Right cardiac atrium (tissue), 5 donors: ENCODE measurements around the gene PEA15. TPM values are rescaled to one million over a fixed set of nuclear protein-coding genes. Genes with fewer than 3 reads are reported as not detected.

Source experiments
- ATAC-seq, 2 donors: fragments of 200-7000 bp; cut with Tn5 transposase; one replicate each; pipeline versions ENCODE4 v1.8.0 to v1.9.1; 2020; ENCODE audit warnings: moderate library complexity in 2 of 2, mild to moderate bottlenecking in 1 of 2
- DNase-seq, 3 donors: peaks; one replicate each; pipeline ENCODE4 v3.0.0-alpha.2; 2020
- H3K27ac ChIP-seq: one replicate; pipeline ENCODE4 v1.5.1; 2013; ENCODE audit warnings: mild to moderate bottlenecking, low read length, control low read depth, moderate library complexity
- H3K27me3 ChIP-seq: one replicate; pipeline ENCODE4 v1.6.1; 2013; ENCODE audit not compliant: control insufficient read depth, insufficient read depth
- H3K4me1 ChIP-seq: one replicate; pipeline ENCODE4 v1.6.1; 2013; ENCODE audit warnings: low read length; ENCODE audit not compliant: control insufficient read depth, insufficient read depth
- H3K4me3 ChIP-seq: one replicate; pipeline ENCODE4 v1.5.1; 2013; ENCODE audit warnings: low read length, control low read depth
- H3K9me3 ChIP-seq: one replicate; pipeline ENCODE4 v1.6.1; 2013; ENCODE audit warnings: low read length; ENCODE audit not compliant: control insufficient read depth
- WGBS: extraction: QIAGEN DNeasy Blood & Tissue Kit; methylation state at CpG from one replicate; pipeline ENCODE4 v1.1.7; 2013; 5-methylcytosine and 5-hydroxymethylcytosine counted together
- intact Hi-C, 4 donors: fragments of 100-400 bp; cut with DNase I; formaldehyde crosslinking; loops; one replicate each; pipeline versions ENCODE4 v1.11.0 to v1.14.0; 2022 to 2023
- polyA plus RNA-seq: library from polyadenylated mRNA; stranded (reverse); fragments of 200-250 nt; gene quantifications from one replicate; pipeline ENCODE4 v1.2.3, GENCODE V29; 2013
- total RNA-seq, 4 donors: library from RNA; stranded (reverse); fragmentation: NEBNext Ultra II Directional; extraction: Animal tissue kit (Norgen Biotek cat#: 25700); gene quantifications; one replicate each; pipeline ENCODE4 v1.2.1, GENCODE V29; 2021
- donor health status: healthy with polysubstance abuse.
- donor health status: DM: no; HTN: yes; CAD: no.
- donor health status: DM: no; HTN: no; CAD: no.
- donor health status: DM: no; HTN: yes; CAD: no; lungs with severe emphysema.
- donor health status: DM: yes; HTN: yes; CAD: no.

Gene PEA15
- total and polyA plus RNA-seq, 5 donors: 169 to 223 (median 213) TPM

GRCh38 chr1:160194737-160195059, 10.5 kb upstream of the PEA15 start:
- Histone ChIP-seq H3K27ac (no peak overlapping the region), H3K4me1 (peaks cover 7% of the 10 kb centered on the region), H3K27me3 (no peaks in the 10 kb centered on the region), H3K4me3 (no peak overlapping the region), H3K9me3 (no peaks in the 10 kb centered on the region)
- ATAC-seq (no peak), DNase-seq (no peak)
- 78% methylated on average over 2 of the region's 2 CpGs for WGBS
- intact Hi-C loops: loop anchor here in 2 of 4 donors (5.0 to 10.0 kb wide), 5 partner anchors 53 to 100 kb away; no protein-coding TSS in a partner anchor

GRCh38 chr1:160196143-160196542, 9.0 kb upstream of the PEA15 start:
- no peaks in the 10 kb centered on the region for H3K27me3 ChIP-seq
- no peaks in the 10 kb centered on the region for H3K9me3 ChIP-seq
- no peak overlapping the region for H3K4me3 ChIP-seq
- DNase-seq: no peak
- intact Hi-C loops: loop anchor here in 1 of 4 donors (10.0 kb wide), 1 partner anchor 99 kb away; no protein-coding TSS in a partner anchor
- H3K27ac ChIP-seq: no peak overlapping the region
- WGBS: 79% methylated on average over 4 of the region's 4 CpGs
- H3K4me1 ChIP-seq: peaks cover 2% of the 10 kb centered on the region
- no peak for ATAC-seq

GRCh38 chr1:160197231-160197630, 8.0 kb upstream of the PEA15 start:
- intact Hi-C loops: loop anchor here in 1 of 4 donors (10.0 kb wide), 1 partner anchor 98 kb away; no protein-coding TSS in a partner anchor
- no peak overlapping the region for H3K4me3 ChIP-seq
- no peaks in the 10 kb centered on the region for H3K9me3 ChIP-seq
- peaks cover 2% of the 10 kb centered on the region for H3K4me1 ChIP-seq
- H3K27me3 ChIP-seq: no peaks in the 10 kb centered on the region
- DNase-seq (no peak), ATAC-seq (no peak)
- WGBS: 90% methylated on average over 4 of the region's 4 CpGs
- no peak overlapping the region for H3K27ac ChIP-seq

- Histone ChIP-seq H3K27ac (no peak overlapping the region), H3K27me3 (no peaks in the 10 kb centered on the region), H3K9me3 (no peaks in the 10 kb centered on the region), H3K4me1 (no peaks in the 10 kb centered on the region), H3K4me3 (no peak overlapping the region)
- WGBS: 89% methylated on average over 4 of the region's 4 CpGs
- no peak for ATAC-seq
- no peak for DNase-seq
- intact Hi-C loops: no loop called here
These were observed 4.4 kb upstream of the PEA15 start for GRCh38 chr1:160200786-160201185.

GRCh38 chr1:160204526-160205241, 500 bp upstream of the PEA15 start:
- DNase-seq: no peak
- peak overlapping the region; percentile 52 for H3K4me3 ChIP-seq
- peak overlapping the region; percentile 69 for H3K27ac ChIP-seq
- H3K4me1 ChIP-seq: peaks cover 24% of the 10 kb centered on the region
- no peak for ATAC-seq
- intact Hi-C loops: no loop called here
- H3K27me3 ChIP-seq: no peaks in the 10 kb centered on the region
- H3K9me3 ChIP-seq: no peaks in the 10 kb centered on the region
- WGBS: 23% methylated on average over 7 of the region's 7 CpGs

- Histone ChIP-seq H3K9me3 (no peaks in the 10 kb centered on the region), H3K27ac (peak overlapping the region; percentile 59), H3K4me3 (peak overlapping the region; percentile 52), H3K4me1 (peaks cover 34% of the 10 kb centered on the region), H3K27me3 (no peaks in the 10 kb centered on the region)
- WGBS: 4% methylated on average over 9 of the region's 9 CpGs
- intact Hi-C loops: no loop called here
- DNase-seq: peak; percentile 64 to 75 (median 75)
- peak; percentile 51 to 76 for ATAC-seq
These were observed 829 bp downstream of the PEA15 start for GRCh38 chr1:160206036-160206389.

- Histone ChIP-seq H3K9me3 (no peaks in the 10 kb centered on the region), H3K4me1 (peaks cover 36% of the 10 kb centered on the region), H3K27me3 (no peaks in the 10 kb centered on the region), H3K4me3 (peak overlapping the region; percentile 52), H3K27ac (peak overlapping the region; percentile 59)
- 35% methylated on average over 9 of the region's 9 CpGs for WGBS
- no peak for ATAC-seq
- no peak for DNase-seq
- intact Hi-C loops: no loop called here
These were observed 1.4 kb downstream of the PEA15 start for GRCh38 chr1:160206421-160207117.

- H3K9me3 ChIP-seq: no peaks in the 10 kb centered on the region
- 72% methylated on average over 4 of the region's 4 CpGs for WGBS
- H3K4me3 ChIP-seq: no peak overlapping the region
- peak overlapping the region; percentile 59 for H3K27ac ChIP-seq
- DNase-seq (no peak), ATAC-seq (no peak)
- H3K27me3 ChIP-seq: no peaks in the 10 kb centered on the region
- intact Hi-C loops: no loop called here
- H3K4me1 ChIP-seq: peaks cover 36% of the 10 kb centered on the region
These were observed 2.0 kb downstream of the PEA15 start for GRCh38 chr1:160207118-160207650.

- Histone ChIP-seq H3K9me3 (no peaks in the 10 kb centered on the region), H3K27ac (peak overlapping the region; percentile 71), H3K4me3 (no peak overlapping the region), H3K27me3 (no peaks in the 10 kb centered on the region), H3K4me1 (peaks cover 36% of the 10 kb centered on the region)
- WGBS: 47% methylated on average over 9 of the region's 9 CpGs
- peak; percentile 45 to 71 (median 69) for DNase-seq
- intact Hi-C loops: no loop called here
- ATAC-seq: peak; percentile 5 to 40
These were observed 2.8 kb downstream of the PEA15 start for GRCh38 chr1:160207771-160208556.

GRCh38 chr1:160208557-160209320, 3.6 kb downstream of the PEA15 start:
- intact Hi-C loops: no loop called here
- Histone ChIP-seq H3K4me3 (no peak overlapping the region), H3K4me1 (peaks cover 36% of the 10 kb centered on the region), H3K27ac (peak overlapping the region; percentile 71), H3K9me3 (no peaks in the 10 kb centered on the region), H3K27me3 (no peaks in the 10 kb centered on the region)
- WGBS: 50% methylated on average over 6 of the region's 6 CpGs
- no peak for DNase-seq
- ATAC-seq: no peak
